ENCODE results near the gene AFF3. TPM values are rescaled to one million over a fixed set of nuclear protein-coding genes. Genes with fewer than 3 reads are reported as not detected.
"Not testable (repeated sequence)": the region's sequence is repeated elsewhere in the genome, so short reads cannot be mapped to it uniquely, and the experiment has no call there.

AFF3 gene
- total and polyA plus RNA-seq, 9 donors = 2.4 to 7.2 (median 3.7) TPM

DNA sequence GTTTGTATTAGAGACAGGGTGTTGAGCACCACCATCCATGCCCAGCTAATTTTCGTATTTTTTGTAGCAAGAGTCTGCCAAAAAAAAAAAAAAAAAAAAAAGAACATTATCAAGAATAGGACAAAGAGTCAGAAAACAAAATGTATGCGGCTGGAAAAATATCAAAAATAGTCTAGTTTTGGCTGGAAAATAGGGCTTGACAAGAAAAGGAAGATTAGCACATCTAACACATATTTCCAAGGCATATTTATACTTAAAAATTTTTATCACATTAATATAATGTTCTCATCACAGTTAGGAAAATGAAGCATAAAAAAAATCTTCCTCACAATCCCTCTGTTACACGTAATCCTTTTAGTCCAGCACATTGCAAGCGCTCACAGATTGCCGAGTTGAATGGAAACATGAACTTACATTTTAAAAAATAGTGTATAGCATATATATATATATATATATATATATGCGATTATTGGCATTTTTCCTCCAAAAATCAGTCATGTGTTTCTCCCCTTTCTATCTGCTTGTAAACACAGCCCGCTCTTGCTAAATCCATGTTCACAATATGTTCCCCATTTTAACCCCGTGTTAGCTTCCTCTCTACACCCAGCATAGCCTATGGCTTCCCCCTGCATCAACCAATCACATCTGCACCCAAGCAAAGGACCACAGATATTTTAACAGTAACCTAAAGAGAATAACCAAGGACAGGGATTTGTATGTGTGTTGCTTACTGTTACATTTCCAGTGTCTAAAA lies 183.0 kb downstream of the AFF3 start:
- no peak for DNase-seq
- H3K36me3 ChIP-seq (ENCODE audit: control insufficient read depth, insufficient read depth, low read length) = no peaks in the 10 kb centered on the region
- no peak overlapping the region for H3K4me3 ChIP-seq (ENCODE audit: low read length)
- H3K4me1 ChIP-seq (ENCODE audit: control insufficient read depth, insufficient read depth, low read length) = no peaks in the 10 kb centered on the region
- no peaks in the 10 kb centered on the region for H3K9me3 ChIP-seq (replicated peaks; ENCODE audit: control insufficient read depth, low read depth, low read length)
- no peaks in the 10 kb centered on the region for H3K27me3 ChIP-seq (ENCODE audit: control insufficient read depth, insufficient read depth, low read length)
- WGBS (ENCODE audit: insufficient coverage) = 60% methylated on average over 1 of the region's 8 CpGs
- H3K27ac ChIP-seq (ENCODE audit: low read length) = no peak overlapping the region

DNA sequence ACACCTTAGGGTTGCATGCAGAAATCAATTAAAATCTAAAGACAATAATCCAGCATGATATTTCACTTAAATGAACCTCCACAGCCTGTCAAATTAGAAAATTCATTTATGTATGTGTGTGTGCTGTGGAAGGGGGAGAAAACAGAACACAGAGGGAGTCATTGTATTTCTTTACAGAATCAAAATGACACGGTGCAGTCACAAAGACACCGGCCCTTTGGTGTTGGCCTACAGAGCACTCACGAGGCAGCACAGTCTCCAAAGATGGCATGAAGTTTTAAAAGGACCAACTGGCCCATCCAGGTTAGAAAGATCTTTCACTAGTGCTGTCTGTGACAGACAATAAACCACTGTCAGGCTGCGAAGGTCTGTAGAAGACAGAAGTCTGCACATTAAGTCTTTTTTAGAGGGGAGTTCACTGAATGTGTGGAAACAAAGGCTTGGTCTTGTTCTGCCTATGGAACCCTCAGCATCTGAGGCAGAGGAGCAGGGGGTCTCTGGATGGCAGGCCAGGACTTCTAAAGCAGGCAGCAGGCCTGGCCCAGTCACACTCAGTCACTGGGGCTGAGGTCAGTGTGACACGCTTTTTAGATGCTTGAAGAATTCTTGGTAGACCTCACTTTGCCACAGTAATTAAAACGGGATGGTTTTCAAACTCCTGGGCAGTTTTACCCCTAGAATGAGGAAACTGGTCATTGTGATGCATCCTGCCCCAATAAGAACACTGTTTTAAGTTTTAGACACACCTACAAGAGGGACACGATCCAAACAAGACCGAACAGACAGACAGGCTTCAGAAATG lies 184.9 kb downstream of the AFF3 start:
- WGBS (ENCODE audit: insufficient coverage) = 77% methylated on average over 7 of the region's 8 CpGs
- H3K27ac ChIP-seq (ENCODE audit: low read length) = no peak overlapping the region
- H3K4me1 ChIP-seq (ENCODE audit: control insufficient read depth, insufficient read depth, low read length) = no peaks in the 10 kb centered on the region
- H3K4me3 ChIP-seq (ENCODE audit: low read length) = no peak overlapping the region
- H3K36me3 ChIP-seq (ENCODE audit: control insufficient read depth, insufficient read depth, low read length) = no peaks in the 10 kb centered on the region
- no peak for DNase-seq
- no peaks in the 10 kb centered on the region for H3K9me3 ChIP-seq (replicated peaks; ENCODE audit: control insufficient read depth, low read depth, low read length)
- no peaks in the 10 kb centered on the region for H3K27me3 ChIP-seq (ENCODE audit: control insufficient read depth, insufficient read depth, low read length)

GRCh38 chr2:99956232-99957030 lies 186.0 kb downstream of the AFF3 start:
- DNase-seq = no peak
- H3K27ac ChIP-seq (ENCODE audit: low read length) = no peak overlapping the region
- H3K27me3 ChIP-seq (ENCODE audit: control insufficient read depth, insufficient read depth, low read length) = no peaks in the 10 kb centered on the region
- no peaks in the 10 kb centered on the region for H3K4me1 ChIP-seq (ENCODE audit: control insufficient read depth, insufficient read depth, low read length)
- 94% methylated on average over 2 of the region's 6 CpGs for WGBS (ENCODE audit: insufficient coverage)
- no peaks in the 10 kb centered on the region for H3K36me3 ChIP-seq (ENCODE audit: control insufficient read depth, insufficient read depth, low read length)
- H3K9me3 ChIP-seq (replicated peaks; ENCODE audit: control insufficient read depth, low read depth, low read length) = no peaks in the 10 kb centered on the region
- H3K4me3 ChIP-seq (ENCODE audit: low read length) = no peak overlapping the region

DNA sequence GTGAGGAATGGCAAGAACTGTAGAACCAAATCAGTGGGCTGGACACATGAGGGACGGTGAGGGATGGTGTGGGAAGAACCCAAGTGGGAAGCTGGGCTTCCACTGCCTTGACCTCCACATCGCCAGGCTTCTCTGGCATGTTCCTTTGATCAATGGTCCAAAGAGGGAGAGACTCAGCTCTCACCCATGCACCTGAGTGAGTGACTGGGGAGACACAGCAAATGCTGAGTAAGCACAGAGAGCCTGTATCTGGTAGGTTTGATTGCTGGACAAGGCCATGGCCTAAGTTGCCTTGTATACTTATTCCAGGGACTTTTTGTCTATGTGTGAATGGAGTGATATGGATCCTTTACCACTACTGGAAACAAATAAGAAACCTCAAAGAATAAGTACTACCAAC lies 188.6 kb downstream of the AFF3 start:
- Histone ChIP-seq H3K9me3 (replicated peaks; ENCODE audit: control insufficient read depth, low read depth, low read length) (no peaks in the 10 kb centered on the region), H3K4me1 (ENCODE audit: control insufficient read depth, insufficient read depth, low read length) (no peaks in the 10 kb centered on the region), H3K27ac (ENCODE audit: low read length) (no peak overlapping the region), H3K4me3 (ENCODE audit: low read length) (no peak overlapping the region), H3K27me3 (ENCODE audit: control insufficient read depth, insufficient read depth, low read length) (no peaks in the 10 kb centered on the region), H3K36me3 (ENCODE audit: control insufficient read depth, insufficient read depth, low read length) (no peaks in the 10 kb centered on the region)
- no peak for DNase-seq
- WGBS (ENCODE audit: insufficient coverage) = 85% methylated on average over 2 of the region's 2 CpGs

DNA sequence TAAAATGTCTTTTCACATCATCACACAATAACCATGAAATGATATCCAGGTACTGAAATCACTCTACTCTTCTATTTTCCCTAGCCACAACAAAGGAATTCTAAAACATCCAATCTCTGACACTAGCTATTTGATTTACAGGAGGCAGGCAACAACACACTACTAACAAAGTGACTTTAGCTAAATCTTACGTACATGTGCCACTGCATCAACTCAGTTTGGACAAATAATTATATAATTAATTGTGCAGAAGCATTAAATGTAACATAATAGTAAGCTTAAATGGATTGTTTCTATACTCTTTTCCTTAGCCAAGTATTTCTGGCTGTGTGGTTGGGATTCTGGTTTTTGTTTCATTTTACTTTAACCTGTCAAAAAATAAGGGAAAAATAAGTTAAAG lies 192.4 kb downstream of the AFF3 start:
- H3K9me3 ChIP-seq (replicated peaks; ENCODE audit: control insufficient read depth, low read depth, low read length) = no peaks in the 10 kb centered on the region
- H3K27ac ChIP-seq (ENCODE audit: low read length) = no peak overlapping the region
- H3K36me3 ChIP-seq (ENCODE audit: control insufficient read depth, insufficient read depth, low read length) = no peaks in the 10 kb centered on the region
- no peaks in the 10 kb centered on the region for H3K27me3 ChIP-seq (ENCODE audit: control insufficient read depth, insufficient read depth, low read length)
- WGBS (ENCODE audit: insufficient coverage) = no CpG with 5 or more reads among the region's 1 CpG
- no peak overlapping the region for H3K4me3 ChIP-seq (ENCODE audit: low read length)
- H3K4me1 ChIP-seq (ENCODE audit: control insufficient read depth, insufficient read depth, low read length) = no peaks in the 10 kb centered on the region
- DNase-seq = no peak

GRCh38 chr2:99949530-99949929 lies 192.9 kb downstream of the AFF3 start:
- no peak overlapping the region for H3K4me3 ChIP-seq (ENCODE audit: low read length)
- H3K9me3 ChIP-seq (replicated peaks; ENCODE audit: control insufficient read depth, low read depth, low read length) = no peaks in the 10 kb centered on the region
- no peak for DNase-seq
- 100% methylated on average over 1 of the region's 4 CpGs for WGBS (ENCODE audit: insufficient coverage)
- H3K36me3 ChIP-seq (ENCODE audit: control insufficient read depth, insufficient read depth, low read length) = no peaks in the 10 kb centered on the region
- H3K4me1 ChIP-seq (ENCODE audit: control insufficient read depth, insufficient read depth, low read length) = no peaks in the 10 kb centered on the region
- no peak overlapping the region for H3K27ac ChIP-seq (ENCODE audit: low read length)
- H3K27me3 ChIP-seq (ENCODE audit: control insufficient read depth, insufficient read depth, low read length) = no peaks in the 10 kb centered on the region

GRCh38 chr2:99948010-99948409 lies 194.4 kb downstream of the AFF3 start:
- no peaks in the 10 kb centered on the region for H3K9me3 ChIP-seq (replicated peaks; ENCODE audit: control insufficient read depth, low read depth, low read length)
- H3K4me1 ChIP-seq (ENCODE audit: control insufficient read depth, insufficient read depth, low read length) = no peaks in the 10 kb centered on the region
- H3K4me3 ChIP-seq (ENCODE audit: low read length) = no peak overlapping the region
- WGBS (ENCODE audit: insufficient coverage) = 83% methylated on average over 4 of the region's 5 CpGs
- DNase-seq = no peak
- no peaks in the 10 kb centered on the region for H3K36me3 ChIP-seq (ENCODE audit: control insufficient read depth, insufficient read depth, low read length)
- no peaks in the 10 kb centered on the region for H3K27me3 ChIP-seq (ENCODE audit: control insufficient read depth, insufficient read depth, low read length)
- no peak overlapping the region for H3K27ac ChIP-seq (ENCODE audit: low read length)

DNA sequence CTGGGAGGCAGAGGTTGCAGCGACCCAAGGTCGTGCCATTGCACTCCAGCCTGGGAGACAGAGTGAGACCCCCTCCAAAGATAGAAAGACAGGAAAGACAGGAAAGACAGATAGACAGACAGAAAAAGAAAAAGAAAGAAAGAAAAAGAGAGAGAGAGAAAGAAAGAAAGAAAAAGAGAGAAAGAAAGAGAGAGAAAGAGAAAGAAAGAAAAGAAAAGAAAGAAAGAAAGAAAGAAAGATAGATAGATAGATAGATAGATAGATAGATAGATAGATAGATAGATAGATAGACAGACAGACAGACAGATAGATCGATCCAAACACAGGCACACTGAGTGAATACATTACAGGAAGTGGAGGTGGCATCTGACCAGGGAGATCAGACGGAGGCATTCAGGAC lies 195.0 kb downstream of the AFF3 start:
- not testable (repeated sequence) for H3K36me3 ChIP-seq (ENCODE audit: control insufficient read depth, insufficient read depth, low read length); H3K27ac ChIP-seq (ENCODE audit: low read length); DNase-seq; H3K4me3 ChIP-seq (ENCODE audit: low read length); H3K4me1 ChIP-seq (ENCODE audit: control insufficient read depth, insufficient read depth, low read length); H3K27me3 ChIP-seq (ENCODE audit: control insufficient read depth, insufficient read depth, low read length); H3K9me3 ChIP-seq (replicated peaks; ENCODE audit: control insufficient read depth, low read depth, low read length)
- 91% methylated on average over 4 of the region's 4 CpGs for WGBS (ENCODE audit: insufficient coverage)

DNA sequence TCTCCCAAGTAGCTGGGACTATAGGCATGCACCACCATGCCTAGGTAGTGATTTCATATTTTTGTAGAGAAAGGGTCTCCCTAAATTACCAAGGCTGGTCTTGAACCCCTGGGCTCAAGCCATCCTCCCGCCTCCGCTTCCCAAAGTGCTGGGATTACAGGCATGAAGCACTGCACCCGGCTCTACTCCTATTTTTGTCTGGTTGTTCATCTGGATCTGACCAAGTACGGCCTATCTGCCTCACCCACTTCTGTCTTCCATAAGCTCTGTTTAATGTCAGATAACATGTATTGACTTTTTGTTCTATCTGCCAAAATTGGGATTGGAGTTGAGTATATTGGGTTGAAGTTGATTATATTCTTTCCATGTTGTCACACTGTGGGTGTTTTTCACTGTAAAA lies 198.4 kb downstream of the AFF3 start:
- H3K27ac ChIP-seq (ENCODE audit: low read length) = no peak overlapping the region
- no peak for DNase-seq
- WGBS (ENCODE audit: insufficient coverage) = 97% methylated on average over 3 of the region's 4 CpGs
- peaks cover 2% of the 10 kb centered on the region for H3K4me1 ChIP-seq (ENCODE audit: control insufficient read depth, insufficient read depth, low read length)
- H3K9me3 ChIP-seq (replicated peaks; ENCODE audit: control insufficient read depth, low read depth, low read length) = no peaks in the 10 kb centered on the region
- no peak overlapping the region for H3K4me3 ChIP-seq (ENCODE audit: low read length)
- no peaks in the 10 kb centered on the region for H3K27me3 ChIP-seq (ENCODE audit: control insufficient read depth, insufficient read depth, low read length)
- H3K36me3 ChIP-seq (ENCODE audit: control insufficient read depth, insufficient read depth, low read length) = no peaks in the 10 kb centered on the region

All from muscle of leg (tissue), 11 donors.